HG03378 (cell line): ENCODE results near the gene C6orf136.

Experiments used
- ATAC-seq: cut with Tn5 transposase; IDR thresholded peaks from one replicate; pipeline ENCODE4 v1.9.1; 2021; ENCODE audit warnings: mild to moderate bottlenecking, moderate library complexity; ENCODE audit not compliant: unreplicated experiment

C6orf136 gene

GRCh38 chr6:30615219-30615957 lies 31.5 kb upstream of the C6orf136 start:
- no peak for ATAC-seq

GRCh38 chr6:30615958-30616810 lies 30.7 kb upstream of the C6orf136 start:
- ATAC-seq: no peak

GRCh38 chr6:30616811-30617564 lies 29.9 kb upstream of the C6orf136 start, which contains the start of gene PPP1R10:
TSS of gene PPP1R10 (minus strand) at chr6:30617243. CDS start at chr6:30609944, 7,299 bp downstream.
- ATAC-seq: peak; percentile 67

GRCh38 chr6:30617565-30618269 lies 29.2 kb upstream of the C6orf136 start, which contains the start of gene MRPS18B:
TSS of gene MRPS18B (plus strand) at chr6:30617840. CDS start at chr6:30617866, 26 bp downstream.
- peak; percentile 52 for ATAC-seq

- ATAC-seq: no peak
Observed at GRCh38 chr6:30618270-30618797, 28.6 kb upstream of the C6orf136 start.

- ATAC-seq: no peak
Observed at GRCh38 chr6:30619561-30619960, 27.4 kb upstream of the C6orf136 start.

- ATAC-seq: no peak
Observed at GRCh38 chr6:30625511-30625910, 21.4 kb upstream of the C6orf136 start.

GRCh38 chr6:30626484-30627366 lies 20.2 kb upstream of the C6orf136 start, which contains the start of gene ATAT1:
TSS of gene ATAT1 (plus strand) at chr6:30626874.
- peak; percentile 63 for ATAC-seq

- ATAC-seq: no peak
Observed at GRCh38 chr6:30635834-30636233, 11.1 kb upstream of the C6orf136 start.

GRCh38 chr6:30640481-30640880 lies 6.5 kb upstream of the C6orf136 start:
- no peak for ATAC-seq

- ATAC-seq: no peak
Observed at GRCh38 chr6:30641048-30641447, 5.9 kb upstream of the C6orf136 start.

- ATAC-seq: no peak
Observed at GRCh38 chr6:30643656-30644055, 3.3 kb upstream of the C6orf136 start.

GRCh38 chr6:30644769-30645168 lies 2.2 kb upstream of the C6orf136 start:
- ATAC-seq: no peak

GRCh38 chr6:30645989-30646388 lies 944 bp upstream of the C6orf136 start:
- no peak for ATAC-seq

GRCh38 chr6:30647242-30648116 lies 546 bp downstream of the C6orf136 start:
- no peak for ATAC-seq

- ATAC-seq: no peak
Observed at GRCh38 chr6:30651143-30651542, 4.2 kb downstream of the C6orf136 start.

GRCh38 chr6:30654798-30655742 lies 8.1 kb downstream of the C6orf136 start:
- no peak for ATAC-seq
